Duodenal mucosa (tissue), 2 donors: Measurements from ENCODE around the gene CPSF4L.

Source experiments
- H3K27ac ChIP-seq: one replicate; pipeline ENCODE4 v1.7.0; 2013; ENCODE audit warnings: low read depth, low read length
- H3K27me3 ChIP-seq, 2 donors: one replicate each; pipeline ENCODE4 v1.7.0; 2013; ENCODE audit warnings: low read length in 2 of 2, control low read depth in 1 of 2; ENCODE audit not compliant: insufficient read depth in 2 of 2, control insufficient read depth in 1 of 2
- H3K36me3 ChIP-seq, 2 donors: one replicate each; pipeline ENCODE4 v1.7.0; 2013; ENCODE audit warnings: low read length in 2 of 2, control low read depth in 1 of 2; ENCODE audit not compliant: insufficient read depth in 2 of 2, control insufficient read depth in 1 of 2
- H3K4me1 ChIP-seq, 2 donors: one replicate each; pipeline ENCODE4 v1.7.0; 2013; ENCODE audit warnings: low read length in 2 of 2, control low read depth in 1 of 2; ENCODE audit not compliant: insufficient read depth in 2 of 2, control insufficient read depth in 1 of 2
- H3K4me3 ChIP-seq, 2 donors: one replicate each; pipeline ENCODE4 v1.7.0; 2013; ENCODE audit warnings: low read length in 2 of 2, low read depth in 1 of 2
- H3K9ac ChIP-seq, 2 donors: one replicate each; pipeline ENCODE4 v1.7.0; 2013; ENCODE audit warnings: low read length in 2 of 2, low read depth in 1 of 2
- H3K9me3 ChIP-seq, 2 donors: one replicate each; pipeline ENCODE4 v1.7.0; 2013; ENCODE audit warnings: low read length in 2 of 2, control low read depth in 1 of 2; ENCODE audit not compliant: control insufficient read depth in 1 of 2

The CPSF4L gene

GRCh38 chr17:73224663-73225305 lies 36.9 kb downstream of the CPSF4L start:
- Histone ChIP-seq H3K4me1 (peaks cover 16 to 31% of the 10 kb centered on the region in 2 donors), H3K36me3 (no peaks in the 10 kb centered on the region), H3K27me3 (no peaks in the 10 kb centered on the region), H3K27ac (no peak overlapping the region), H3K9me3 (no peaks in the 10 kb centered on the region), H3K4me3 (no peak overlapping the region), H3K9ac (no peak overlapping the region)

DNA sequence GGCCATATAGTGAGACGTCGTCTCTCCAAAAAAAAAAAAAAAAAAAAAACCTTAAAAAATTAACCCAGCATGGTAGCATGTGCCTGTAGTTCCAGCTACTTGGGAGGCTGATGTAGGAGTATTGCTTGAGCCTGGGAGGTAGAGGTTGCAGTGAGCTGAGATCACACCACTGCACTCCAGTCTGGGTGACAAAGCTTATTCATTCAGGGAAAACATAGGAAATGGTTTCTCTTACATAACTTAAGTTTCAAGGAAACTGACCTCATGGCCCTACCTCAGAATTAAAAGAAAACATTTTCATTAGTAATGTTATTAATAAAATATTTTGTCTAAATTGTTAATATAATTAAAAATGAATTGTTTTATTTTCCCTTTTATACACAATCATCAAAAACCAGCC lies 37.4 kb downstream of the CPSF4L start:
- H3K4me1 ChIP-seq = peaks cover 14 to 30% of the 10 kb centered on the region in 2 donors
- no peak overlapping the region for H3K4me3 ChIP-seq
- H3K27me3 ChIP-seq = no peaks in the 10 kb centered on the region
- H3K36me3 ChIP-seq = no peaks in the 10 kb centered on the region
- H3K9me3 ChIP-seq = no peaks in the 10 kb centered on the region
- no peak overlapping the region for H3K27ac ChIP-seq
- no peak overlapping the region for H3K9ac ChIP-seq

DNA sequence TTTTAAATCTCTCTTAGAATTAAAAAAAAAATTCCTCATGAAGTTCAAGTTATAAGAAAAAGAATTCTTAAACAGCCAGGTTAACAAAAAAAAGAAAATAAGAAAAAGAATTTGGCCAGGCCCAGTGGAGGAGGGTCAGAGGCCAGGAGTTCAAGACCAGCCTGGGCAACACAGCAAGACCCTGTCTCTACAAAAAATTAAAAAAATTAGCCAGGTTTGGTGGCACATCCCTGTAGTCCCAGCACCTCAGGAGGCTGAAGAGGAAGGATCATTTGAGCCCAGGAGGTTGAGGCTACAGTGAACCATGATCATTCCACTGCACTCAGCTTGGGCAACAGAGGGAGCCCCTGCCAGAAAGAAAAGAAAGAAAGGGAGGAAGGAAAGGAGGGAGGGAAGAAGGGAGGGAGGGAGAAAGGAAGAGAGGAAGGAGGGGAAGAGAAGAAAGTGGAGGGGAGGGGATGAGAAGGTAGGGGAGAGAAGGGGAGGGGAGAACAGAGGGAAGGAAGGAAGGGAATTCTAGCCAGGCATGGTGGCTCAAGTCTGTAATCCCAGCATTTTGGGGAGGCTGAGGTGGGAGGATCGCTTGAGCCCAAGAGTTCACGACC lies 38.0 kb downstream of the CPSF4L start:
- Histone ChIP-seq H3K9ac (no peak overlapping the region), H3K27ac (no peak overlapping the region)

DNA sequence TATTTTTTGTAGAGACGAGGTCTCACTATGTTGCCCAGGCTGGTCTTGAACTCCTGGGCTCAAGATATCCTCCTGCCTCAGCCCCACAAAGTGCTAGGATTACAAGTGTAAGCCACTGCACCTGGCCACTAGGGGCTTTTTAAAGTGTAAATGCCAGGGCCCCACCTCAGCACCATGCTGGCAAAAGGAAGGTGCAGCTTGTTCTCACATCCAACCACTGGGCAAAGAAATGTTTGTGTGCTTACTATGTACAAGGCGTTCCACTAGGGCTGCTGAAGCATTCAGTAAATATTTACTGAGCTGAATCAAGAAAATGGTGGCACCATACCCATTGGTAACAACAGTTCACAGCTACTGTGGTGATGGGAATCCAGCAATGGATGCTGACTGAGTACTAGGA lies 46.2 kb downstream of the CPSF4L start:
- no peak overlapping the region for H3K27ac ChIP-seq
- H3K4me3 ChIP-seq = no peak overlapping the region
- no peaks in the 10 kb centered on the region for H3K9me3 ChIP-seq
- H3K36me3 ChIP-seq = peaks cover 3 to 10% of the 10 kb centered on the region in 2 donors
- H3K9ac ChIP-seq = no peak overlapping the region
- no peaks in the 10 kb centered on the region for H3K27me3 ChIP-seq
- no peaks in the 10 kb centered on the region for H3K4me1 ChIP-seq

More for the DNA sequence above, 38.0 kb downstream of the CPSF4L start:
- H3K9me3 ChIP-seq = no peaks in the 10 kb centered on the region
- H3K27me3 ChIP-seq = no peaks in the 10 kb centered on the region
- H3K4me1 ChIP-seq = peaks cover 9 to 24% of the 10 kb centered on the region in 2 donors
- H3K4me3 ChIP-seq = no peak overlapping the region
- H3K36me3 ChIP-seq = no peaks in the 10 kb centered on the region

DNA sequence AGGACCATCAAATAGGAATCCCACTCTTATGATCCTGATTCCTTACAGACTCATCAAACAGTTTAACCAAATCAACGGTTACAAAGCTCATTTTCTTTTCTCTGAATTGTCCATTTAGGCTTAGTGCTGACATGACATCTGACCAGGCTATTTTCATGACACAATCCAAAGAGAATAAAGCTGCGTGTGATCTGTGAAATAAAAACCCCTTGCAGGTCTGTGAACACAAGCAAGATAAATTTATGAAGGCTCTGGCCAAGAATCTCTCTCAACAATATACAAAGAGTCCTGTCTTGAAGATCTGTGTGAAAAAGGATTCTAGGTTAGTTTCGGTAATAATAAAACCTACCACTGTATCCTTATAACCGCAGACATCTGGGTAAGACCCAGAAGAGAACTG lies 46.8 kb downstream of the CPSF4L start:
- Histone ChIP-seq H3K4me1 (no peaks in the 10 kb centered on the region), H3K4me3 (no peak overlapping the region), H3K9ac (no peak overlapping the region), H3K27ac (no peak overlapping the region), H3K27me3 (no peaks in the 10 kb centered on the region), H3K36me3 (peaks cover 7 to 11% of the 10 kb centered on the region in 2 donors), H3K9me3 (no peaks in the 10 kb centered on the region)

- Histone ChIP-seq H3K4me3 (no peak overlapping the region), H3K27me3 (no peaks in the 10 kb centered on the region), H3K36me3 (peaks cover 13 to 20% of the 10 kb centered on the region in 2 donors), H3K9ac (no peak overlapping the region), H3K27ac (no peak overlapping the region), H3K9me3 (no peaks in the 10 kb centered on the region), H3K4me1 (no peaks in the 10 kb centered on the region)
These were observed 47.7 kb downstream of the CPSF4L start for GRCh38 chr17:73214008-73214407.

- H3K27me3 ChIP-seq = no peaks in the 10 kb centered on the region
- H3K4me3 ChIP-seq = no peak overlapping the region
- no peak overlapping the region for H3K9ac ChIP-seq
- H3K36me3 ChIP-seq = peaks cover 32 to 42% of the 10 kb centered on the region in 2 donors
- H3K9me3 ChIP-seq = no peaks in the 10 kb centered on the region
- no peaks in the 10 kb centered on the region for H3K4me1 ChIP-seq
- H3K27ac ChIP-seq = no peak overlapping the region
These were observed 49.9 kb downstream of the CPSF4L start for GRCh38 chr17:73211745-73212144.

- Histone ChIP-seq H3K27me3 (no peaks in the 10 kb centered on the region), H3K4me1 (no peaks in the 10 kb centered on the region), H3K9ac (no peak overlapping the region), H3K4me3 (no peak overlapping the region), H3K36me3 (peaks cover 48 to 49% of the 10 kb centered on the region in 2 donors), H3K27ac (no peak overlapping the region), H3K9me3 (no peaks in the 10 kb centered on the region)
These were observed 51.5 kb downstream of the CPSF4L start for GRCh38 chr17:73210002-73210678.

DNA sequence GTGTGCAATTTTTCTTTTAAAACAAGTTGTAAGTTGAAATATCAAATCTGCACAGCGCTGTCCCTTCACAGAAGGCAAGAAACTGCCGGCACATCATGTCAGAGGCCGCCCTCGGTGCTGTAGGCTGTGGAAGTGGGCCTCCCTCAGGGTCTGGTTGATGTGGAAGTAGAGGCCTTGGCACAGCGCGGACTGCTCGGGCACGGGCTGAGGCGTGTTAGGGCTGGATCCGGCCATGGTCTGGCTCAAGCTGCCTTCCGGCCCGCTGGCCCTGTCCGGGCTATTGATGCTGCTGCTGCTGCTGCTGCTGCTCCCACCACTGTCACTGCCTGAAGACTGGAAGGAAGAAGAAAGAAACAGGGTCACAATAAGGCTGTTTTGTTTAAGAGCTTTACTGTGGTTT lies 52.2 kb downstream of the CPSF4L start:
- Histone ChIP-seq H3K4me1 (no peaks in the 10 kb centered on the region), H3K9ac (no peak overlapping the region), H3K4me3 (no peak overlapping the region), H3K27me3 (no peaks in the 10 kb centered on the region), H3K9me3 (no peaks in the 10 kb centered on the region), H3K27ac (no peak overlapping the region), H3K36me3 (peaks cover 50 to 51% of the 10 kb centered on the region in 2 donors)

DNA sequence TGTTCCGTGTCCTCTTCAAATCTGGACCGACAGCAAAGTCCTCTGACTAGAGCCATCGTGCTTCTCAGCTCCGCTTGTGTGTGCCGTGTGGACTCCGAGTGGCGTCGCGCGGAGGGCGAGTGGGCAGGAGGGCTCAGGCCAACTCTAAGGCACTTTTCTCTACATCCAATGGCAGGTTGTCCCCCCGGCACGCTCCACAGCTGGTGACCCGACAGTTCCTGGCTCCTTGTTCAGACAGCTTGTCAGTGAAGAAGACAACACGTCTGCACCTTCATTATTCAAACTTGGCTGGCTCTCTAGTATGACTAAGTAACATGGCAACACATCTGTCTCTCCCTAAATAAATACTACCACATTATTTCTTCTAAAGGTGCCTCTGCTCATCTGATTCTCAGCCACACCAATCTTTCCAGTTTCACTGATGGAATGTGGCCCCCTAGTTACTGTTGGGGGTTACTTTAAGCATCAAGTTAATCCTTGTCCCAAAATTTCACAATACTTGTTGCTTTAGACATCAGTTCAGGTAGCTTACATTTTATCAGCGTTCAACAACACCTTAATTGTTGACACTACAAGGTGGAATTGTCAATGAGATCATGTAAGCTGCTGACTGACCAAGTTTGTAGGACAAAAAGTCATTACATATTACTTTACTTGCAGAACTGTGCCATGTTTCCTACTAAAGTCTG lies 53.4 kb downstream of the CPSF4L start:
- Histone ChIP-seq H3K4me3 (no peak overlapping the region), H3K27ac (no peak overlapping the region), H3K36me3 (peaks cover 52 to 60% of the 10 kb centered on the region in 2 donors), H3K9me3 (no peaks in the 10 kb centered on the region), H3K9ac (no peak overlapping the region), H3K4me1 (peaks cover 8 to 11% of the 10 kb centered on the region in 2 donors), H3K27me3 (no peaks in the 10 kb centered on the region)
